ENCODE measurements around the gene SEZ6L.

DNA sequence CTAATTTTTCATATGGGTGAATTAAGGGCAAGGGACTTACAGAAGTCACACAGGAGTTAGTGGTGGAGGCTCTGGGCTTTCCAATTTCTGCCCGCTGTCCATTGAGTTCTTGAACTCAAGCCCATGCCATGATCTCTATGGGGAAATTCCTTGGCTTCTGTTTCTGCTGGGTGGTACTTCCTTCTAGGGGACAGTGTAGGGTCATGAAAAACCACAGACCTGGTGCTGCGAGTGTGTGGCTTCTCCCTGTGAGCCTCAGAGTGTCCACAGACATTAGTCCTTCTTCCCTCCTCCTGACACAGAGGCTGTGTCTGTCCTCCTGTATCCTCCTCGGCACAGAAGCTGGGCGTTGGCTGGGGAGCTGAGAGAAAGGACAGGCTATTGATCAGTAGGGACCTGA lies 6.3 kb upstream of the SEZ6L start:
- TF ChIP-seq POLR2A (IDR thresholded peaks at IDR 0.05; ENCODE audit: borderline replicate concordance, extremely low read depth, insufficient read depth, insufficient read length) (no peak), POLR2AphosphoS5 (IDR thresholded peaks at IDR 0.05; ENCODE audit: low read depth, low read length) (no peak), ELF1 (IDR thresholded peaks at IDR 0.05; ENCODE audit: borderline replicate concordance, low read depth) (no peak)
- TF ChIP-seq, protein P1, sequence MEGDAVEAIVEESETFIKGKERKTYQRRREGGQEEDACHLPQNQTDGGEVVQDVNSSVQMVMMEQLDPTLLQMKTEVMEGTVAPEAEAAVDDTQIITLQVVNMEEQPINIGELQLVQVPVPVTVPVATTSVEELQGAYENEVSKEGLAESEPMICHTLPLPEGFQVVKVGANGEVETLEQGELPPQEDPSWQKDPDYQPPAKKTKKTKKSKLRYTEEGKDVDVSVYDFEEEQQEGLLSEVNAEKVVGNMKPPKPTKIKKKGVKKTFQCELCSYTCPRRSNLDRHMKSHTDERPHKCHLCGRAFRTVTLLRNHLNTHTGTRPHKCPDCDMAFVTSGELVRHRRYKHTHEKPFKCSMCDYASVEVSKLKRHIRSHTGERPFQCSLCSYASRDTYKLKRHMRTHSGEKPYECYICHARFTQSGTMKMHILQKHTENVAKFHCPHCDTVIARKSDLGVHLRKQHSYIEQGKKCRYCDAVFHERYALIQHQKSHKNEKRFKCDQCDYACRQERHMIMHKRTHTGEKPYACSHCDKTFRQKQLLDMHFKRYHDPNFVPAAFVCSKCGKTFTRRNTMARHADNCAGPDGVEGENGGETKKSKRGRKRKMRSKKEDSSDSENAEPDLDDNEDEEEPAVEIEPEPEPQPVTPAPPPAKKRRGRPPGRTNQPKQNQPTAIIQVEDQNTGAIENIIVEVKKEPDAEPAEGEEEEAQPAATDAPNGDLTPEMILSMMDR (IDR thresholded peaks at IDR 0.05 in 2 of 3, conservative IDR thresholded peaks at IDR 0.05 in 1 of 3; ENCODE audit: borderline replicate concordance in 1 of 3, insufficient read depth in 1 of 3, low read depth in 2 of 3, low read length in 2 of 3), result no peak

Measured in HCT116 (cell line).